ENCODE measurements around the gene FOXL2.

GRCh38 chr3:138946663-138947494, at the start of gene FOXL2, which contains the start of gene FOXL2NB:
- TF ChIP-seq CTCF (IDR thresholded peaks at IDR 0.05) (no peak), POLR2A (IDR thresholded peaks at IDR 0.05) (no peak)

All from heart left ventricle (tissue), 13 donors.